Measurements from ENCODE around the gene POSTN. TPM values are rescaled to one million over a fixed set of nuclear protein-coding genes. Genes with fewer than 3 reads are reported as not detected.

The POSTN gene
- total and polyA plus RNA-seq, 4 donors, result 1.0 to 10.9 (median 1.3) TPM

- TF ChIP-seq ZBTB33 (IDR thresholded peaks at IDR 0.05), result no peak
- TF ChIP-seq EGR1 (IDR thresholded peaks at IDR 0.05; ENCODE audit: low read depth in 2 of 2), result no peak
- TF ChIP-seq RXRA (IDR thresholded peaks at IDR 0.05), result no peak
- TF ChIP-seq TAF1 (conservative IDR thresholded peaks at IDR 0.05), result no peak
- no peak for TF ChIP-seq HNF4G (IDR thresholded peaks at IDR 0.05)
- no peak for TF ChIP-seq YY1 (IDR thresholded peaks at IDR 0.05)
- TF ChIP-seq FOXA2 (IDR thresholded peaks at IDR 0.05), result no peak
- no peak for TF ChIP-seq SP1 (IDR thresholded peaks at IDR 0.05)
- no peak for TF ChIP-seq ATF3 (IDR thresholded peaks at IDR 0.05)
- TF ChIP-seq FOXA1 (IDR thresholded peaks at IDR 0.05), result no peak
- no peak for TF ChIP-seq MAX (IDR thresholded peaks at IDR 0.05)
- no peak for TF ChIP-seq RAD21 (IDR thresholded peaks at IDR 0.05)
- TF ChIP-seq REST (IDR thresholded peaks at IDR 0.05), result no peak
- Histone ChIP-seq H3K9me3 (ENCODE audit: control insufficient read depth in 4 of 4, low read length in 3 of 4) (no peaks in the 10 kb centered on the region), H3K9ac (ENCODE audit: low read depth in 1 of 2, low read length in 2 of 2) (no peak overlapping the region), H3K27me3 (ENCODE audit: control insufficient read depth in 4 of 4, insufficient read depth in 4 of 4, low read length in 3 of 4) (no peaks in the 10 kb centered on the region), H3K4me1 (ENCODE audit: control insufficient read depth in 4 of 4, insufficient read depth in 4 of 4, low read length in 3 of 4) (no peaks in the 10 kb centered on the region), H3K4me3 (ENCODE audit: low read depth in 1 of 3, low read length in 3 of 3) (no peak overlapping the region), H3K36me3 (ENCODE audit: control insufficient read depth in 4 of 4, insufficient read depth in 3 of 4, low read depth in 1 of 4, low read length in 3 of 4) (no peaks in the 10 kb centered on the region), H3K27ac (ENCODE audit: low read depth in 1 of 2, low read length in 2 of 2) (no peak overlapping the region)
- WGBS, result 95% methylated on average over 1 of the region's 1 CpG
- DNase-seq (ENCODE audit: low spot score), result no peak
Observed at GRCh38 chr13:37616131-37616530, 17.6 kb upstream of the POSTN start.

GRCh38 chr13:37615276-37615675 is 16.7 kb upstream of the POSTN start:
- 83% methylated on average over 2 of the region's 2 CpGs for WGBS
- TF ChIP-seq YY1 (IDR thresholded peaks at IDR 0.05) (no peak), RAD21 (IDR thresholded peaks at IDR 0.05) (no peak), CTCF (IDR thresholded peaks at IDR 0.05; ENCODE audit: low read depth, low read length, missing input control) (no peak), HNF4A (conservative IDR thresholded peaks at IDR 0.05) (no peak), NR2F2 (IDR thresholded peaks at IDR 0.05) (no peak), ZBTB33 (IDR thresholded peaks at IDR 0.05) (no peak), JUND (IDR thresholded peaks at IDR 0.05) (no peak), EGR1 (IDR thresholded peaks at IDR 0.05; ENCODE audit: low read depth in 2 of 2) (no peak), FOXA2 (IDR thresholded peaks at IDR 0.05) (no peak), GABPA (IDR thresholded peaks at IDR 0.05 in 1 of 2, conservative IDR thresholded peaks at IDR 0.05 in 1 of 2) (no peak), FOXA1 (IDR thresholded peaks at IDR 0.05) (no peak), MAX (IDR thresholded peaks at IDR 0.05) (no peak), REST (IDR thresholded peaks at IDR 0.05) (no peak), SP1 (IDR thresholded peaks at IDR 0.05) (no peak)
- no peak for DNase-seq (ENCODE audit: low spot score)
- Histone ChIP-seq H3K9me3 (ENCODE audit: control insufficient read depth in 4 of 4, low read length in 3 of 4) (no peaks in the 10 kb centered on the region), H3K36me3 (ENCODE audit: control insufficient read depth in 4 of 4, insufficient read depth in 3 of 4, low read depth in 1 of 4, low read length in 3 of 4) (no peaks in the 10 kb centered on the region), H3K4me3 (ENCODE audit: low read depth in 1 of 3, low read length in 3 of 3) (no peak overlapping the region), H3K27ac (ENCODE audit: low read depth in 1 of 2, low read length in 2 of 2) (no peak overlapping the region), H3K27me3 (ENCODE audit: control insufficient read depth in 4 of 4, insufficient read depth in 4 of 4, low read length in 3 of 4) (no peaks in the 10 kb centered on the region), H3K9ac (ENCODE audit: low read depth in 1 of 2, low read length in 2 of 2) (no peak overlapping the region), H3K4me1 (ENCODE audit: control insufficient read depth in 4 of 4, insufficient read depth in 4 of 4, low read length in 3 of 4) (no peaks in the 10 kb centered on the region)

Data from liver (tissue), 9 donors.